GM21786 (cell line): Measurements from ENCODE around the gene GRB7.
"Not testable (repeated sequence)": the region's sequence is repeated elsewhere in the genome, so short reads cannot be mapped to it uniquely, and the experiment has no call there.

Source experiments
- ATAC-seq: cut with Tn5 transposase; IDR thresholded peaks from one replicate; pipeline ENCODE4 v1.9.1; 2021; ENCODE audit not compliant: unreplicated experiment

GRB7 gene

GRCh38 chr17:39737760-39738567 lies at the start of gene GRB7:
GRB7 (plus strand) TSS chr17:39737938; CDS start chr17:39742302, 4,364 bp downstream.
- ATAC-seq: no peak

- ATAC-seq: no peak
Measured at GRCh38 chr17:39688475-39688835, 49.3 kb upstream of the GRB7 start.

GRCh38 chr17:39688945-39689344 lies 48.8 kb upstream of the GRB7 start:
- no peak for ATAC-seq

GRCh38 chr17:39694593-39694992 lies 43.1 kb upstream of the GRB7 start:
- ATAC-seq: no peak

GRCh38 chr17:39695089-39695474 lies 42.7 kb upstream of the GRB7 start:
- no peak for ATAC-seq

- no peak for ATAC-seq
Measured at GRCh38 chr17:39696731-39697130, 41.0 kb upstream of the GRB7 start.

- no peak for ATAC-seq
Measured at GRCh38 chr17:39697961-39698360, 39.8 kb upstream of the GRB7 start.

GRCh38 chr17:39699157-39699817 lies 38.5 kb upstream of the GRB7 start:
- ATAC-seq: not testable (repeated sequence)

- no peak for ATAC-seq
Measured at GRCh38 chr17:39699818-39700147, 38.0 kb upstream of the GRB7 start, which contains the start of gene ERBB2. ERBB2 (plus strand) TSS chr17:39700064; CDS start chr17:39700239, 175 bp downstream.

GRCh38 chr17:39700148-39700987 lies 37.4 kb upstream of the GRB7 start:
- no peak for ATAC-seq

GRCh38 chr17:39701012-39701783 lies 36.5 kb upstream of the GRB7 start:
- ATAC-seq: no peak

GRCh38 chr17:39701784-39702422 lies 35.8 kb upstream of the GRB7 start:
- no peak for ATAC-seq

- ATAC-seq: no peak
Measured at GRCh38 chr17:39702901-39703893, 34.5 kb upstream of the GRB7 start.

GRCh38 chr17:39703913-39704312 lies 33.8 kb upstream of the GRB7 start:
- no peak for ATAC-seq

- no peak for ATAC-seq
Measured at GRCh38 chr17:39704821-39705551, 32.8 kb upstream of the GRB7 start.

GRCh38 chr17:39705786-39706348 lies 31.9 kb upstream of the GRB7 start:
- ATAC-seq: no peak

- ATAC-seq: no peak
Measured at GRCh38 chr17:39706383-39706782, 31.4 kb upstream of the GRB7 start.

GRCh38 chr17:39706921-39707337 lies 30.8 kb upstream of the GRB7 start:
- no peak for ATAC-seq
